Body of pancreas (tissue), 4 donors: ENCODE results near the gene TMEM187.

Experiments
- POLR2A ChIP-seq, 3 donors: fragments of 450-650 bp; IDR thresholded peaks; one replicate each; pipeline ENCODE4 v1.6.1; 2016; ENCODE audit warnings: antibody characterized with exemption in 3 of 3, mild to moderate bottlenecking in 2 of 3
- TF ChIP-seq, protein P1 (sequence below), 7 experiments: fragments of 450-650 bp in 4 of 7; fragments of 200-600 bp in 3 of 7; sonication (generic) in 3 of 7; IDR thresholded peaks; one replicate each; pipeline ENCODE4 v1.5.1; 2016 to 2019; ENCODE audit warnings: antibody characterized with exemption in 7 of 7

DNA sequence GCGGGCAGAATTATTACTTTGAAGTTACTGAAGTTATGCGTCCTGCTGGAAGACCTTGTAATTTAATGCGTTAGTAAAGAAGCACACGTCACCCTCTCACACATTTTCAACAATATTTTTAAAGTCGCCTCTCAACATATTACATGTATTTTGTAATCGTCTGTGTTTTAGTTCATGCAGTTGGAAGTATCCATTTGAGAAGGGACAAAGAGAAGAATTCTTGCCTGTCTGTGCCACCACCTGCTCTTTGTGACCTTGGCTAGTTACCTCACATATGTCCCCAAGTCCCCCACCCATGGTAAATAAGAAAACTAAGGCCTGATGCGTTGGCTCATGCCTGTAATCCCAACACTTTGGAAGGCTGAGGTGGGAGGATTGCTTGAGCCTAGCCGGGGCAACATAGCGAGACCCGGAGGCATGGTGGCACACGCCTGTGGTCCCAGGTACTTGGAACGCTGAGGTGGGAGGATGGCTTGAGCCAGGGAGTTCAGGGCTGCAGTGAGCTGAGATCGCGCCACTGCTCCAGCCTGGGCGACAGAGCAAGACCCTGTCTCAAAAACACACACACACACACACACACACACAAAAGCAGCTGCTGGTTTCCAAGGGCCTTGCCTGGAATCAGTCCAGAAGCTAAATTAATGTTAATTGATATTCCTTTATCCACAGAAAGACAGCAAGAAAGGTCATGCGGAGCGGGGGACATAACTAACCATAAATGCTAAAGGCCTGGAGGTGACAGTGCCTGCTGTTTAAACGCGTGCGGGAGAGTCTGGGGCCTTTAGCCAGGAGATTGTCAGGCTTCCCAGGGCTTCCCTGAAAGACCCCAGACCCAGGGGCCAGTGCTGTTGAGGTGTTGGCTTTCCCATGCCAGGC is 811 bp downstream of the TMEM187 start:
- TF ChIP-seq, protein P1, sequence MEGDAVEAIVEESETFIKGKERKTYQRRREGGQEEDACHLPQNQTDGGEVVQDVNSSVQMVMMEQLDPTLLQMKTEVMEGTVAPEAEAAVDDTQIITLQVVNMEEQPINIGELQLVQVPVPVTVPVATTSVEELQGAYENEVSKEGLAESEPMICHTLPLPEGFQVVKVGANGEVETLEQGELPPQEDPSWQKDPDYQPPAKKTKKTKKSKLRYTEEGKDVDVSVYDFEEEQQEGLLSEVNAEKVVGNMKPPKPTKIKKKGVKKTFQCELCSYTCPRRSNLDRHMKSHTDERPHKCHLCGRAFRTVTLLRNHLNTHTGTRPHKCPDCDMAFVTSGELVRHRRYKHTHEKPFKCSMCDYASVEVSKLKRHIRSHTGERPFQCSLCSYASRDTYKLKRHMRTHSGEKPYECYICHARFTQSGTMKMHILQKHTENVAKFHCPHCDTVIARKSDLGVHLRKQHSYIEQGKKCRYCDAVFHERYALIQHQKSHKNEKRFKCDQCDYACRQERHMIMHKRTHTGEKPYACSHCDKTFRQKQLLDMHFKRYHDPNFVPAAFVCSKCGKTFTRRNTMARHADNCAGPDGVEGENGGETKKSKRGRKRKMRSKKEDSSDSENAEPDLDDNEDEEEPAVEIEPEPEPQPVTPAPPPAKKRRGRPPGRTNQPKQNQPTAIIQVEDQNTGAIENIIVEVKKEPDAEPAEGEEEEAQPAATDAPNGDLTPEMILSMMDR (IDR thresholded peaks at IDR 0.05): no peak
- peak in 2 of 3 donors; percentile 26 to 53 for TF ChIP-seq POLR2A (IDR thresholded peaks at IDR 0.05)
